DND-41 (cell line): ENCODE data around the gene PRR5L.

Source experiments
- ATAC-seq: fragments of 200-7000 bp; cut with Tn5 transposase; 3 replicates; pipeline ENCODE4 v1.9.1; 2021; ENCODE audit warnings: low read depth; ENCODE audit not compliant: insufficient read depth
- DNase-seq: peaks from one replicate; pipeline ENCODE4 v3.0.0-alpha.2; 2020
- H2AFZ ChIP-seq: 2 replicates; pipeline ENCODE4 v1.6.0; 2012; ENCODE audit warnings: low read depth, low read length
- H3K27ac ChIP-seq: 2 replicates; pipeline ENCODE4 v1.5.1; 2012; ENCODE audit warnings: low read length, inconsistent platforms
- H3K27me3 ChIP-seq: fragments of 200-600 bp; sonication (generic); 2 replicates; pipeline ENCODE4 v1.6.0; 2012; ENCODE audit warnings: low read length, mild to moderate bottlenecking, inconsistent platforms; ENCODE audit not compliant: insufficient read depth, poor library complexity
- H3K36me3 ChIP-seq: 2 replicates; pipeline ENCODE4 v1.5.1; 2012; ENCODE audit warnings: low read length, inconsistent platforms; ENCODE audit not compliant: insufficient read depth
- H3K4me1 ChIP-seq: 2 replicates; pipeline ENCODE4 v1.5.1; 2012; ENCODE audit warnings: mild to moderate bottlenecking, low read length; ENCODE audit not compliant: insufficient read depth
- H3K4me2 ChIP-seq: 2 replicates; pipeline ENCODE4 v1.6.0; 2012; ENCODE audit warnings: mild to moderate bottlenecking, moderate library complexity, low read length, inconsistent platforms; ENCODE audit not compliant: insufficient read depth
- H3K4me3 ChIP-seq, 2 experiments: fragments of 200-600 bp in 1 of 2; shearing (Covaris generic) in 1 of 2; 2 replicates each; pipeline ENCODE4 v1.5.1; 2012 to 2016; ENCODE audit warnings: inconsistent platforms in 2 of 2, low read length in 2 of 2, mild to moderate bottlenecking in 2 of 2, low read depth in 1 of 2, moderate library complexity in 1 of 2
- H3K79me2 ChIP-seq: 2 replicates; pipeline ENCODE4 v1.6.0; 2012; ENCODE audit warnings: low read length, inconsistent platforms; ENCODE audit not compliant: insufficient read depth
- H3K9ac ChIP-seq: 2 replicates; pipeline ENCODE4 v1.6.0; 2012; ENCODE audit warnings: low read depth, mild to moderate bottlenecking, inconsistent platforms, low read length, moderate library complexity
- H3K9me3 ChIP-seq: 2 replicates; pipeline ENCODE4 v1.5.1; 2012; ENCODE audit warnings: low read length, moderate library complexity, mild to moderate bottlenecking, inconsistent platforms; ENCODE audit not compliant: insufficient read depth, severe bottlenecking
- H4K20me1 ChIP-seq: 2 replicates; pipeline ENCODE4 v1.6.0; 2012; ENCODE audit warnings: low read length; ENCODE audit not compliant: insufficient read depth
- CTCF ChIP-seq: IDR thresholded peaks from 2 replicates; pipeline ENCODE4 v1.5.1; 2012; ENCODE audit warnings: borderline replicate concordance, low read length, moderate library complexity, mild to moderate bottlenecking; ENCODE audit not compliant: poor library complexity, severe bottlenecking; ENCODE audit errors: extremely low read depth
- EZH2 ChIP-seq: IDR thresholded peaks from 3 replicates; pipeline ENCODE4 v1.6.1; 2012; ENCODE audit warnings: borderline replicate concordance, low read depth, mild to moderate bottlenecking, moderate library complexity, low read length, inconsistent platforms; ENCODE audit not compliant: severe bottlenecking

PRR5L gene

GRCh38 chr11:36372101-36372771 is 76.1 kb downstream of the PRR5L start:
- TF ChIP-seq CTCF (no peak), EZH2 (no peak)
- peaks cover 12% of the 10 kb centered on the region for H3K4me1 ChIP-seq
- H3K36me3 ChIP-seq, result no peaks in the 10 kb centered on the region
- no peak for ATAC-seq
- no peak for DNase-seq
- H3K4me3 ChIP-seq, result no peak overlapping the region
- no peak overlapping the region for H3K9ac ChIP-seq
- H4K20me1 ChIP-seq, result peaks cover 5% of the 10 kb centered on the region
- no peak overlapping the region for H2AFZ ChIP-seq
- H3K79me2 ChIP-seq, result no peaks in the 10 kb centered on the region
- no peak overlapping the region for H3K4me2 ChIP-seq
- no peak overlapping the region for H3K27ac ChIP-seq
- H3K27me3 ChIP-seq, result peaks cover 66% of the 10 kb centered on the region
- no peaks in the 10 kb centered on the region for H3K9me3 ChIP-seq

- H3K27ac ChIP-seq, result no peak overlapping the region
- no peaks in the 10 kb centered on the region for H3K9me3 ChIP-seq
- H3K9ac ChIP-seq, result no peak overlapping the region
- no peak for ATAC-seq
- peaks cover 20% of the 10 kb centered on the region for H3K4me1 ChIP-seq
- peaks cover 69% of the 10 kb centered on the region for H3K27me3 ChIP-seq
- no peaks in the 10 kb centered on the region for H3K79me2 ChIP-seq
- no peak overlapping the region for H3K4me2 ChIP-seq
- no peak overlapping the region for H3K4me3 ChIP-seq
- H2AFZ ChIP-seq, result no peak overlapping the region
- peaks cover 5% of the 10 kb centered on the region for H4K20me1 ChIP-seq
- no peak for DNase-seq
- no peaks in the 10 kb centered on the region for H3K36me3 ChIP-seq
- TF ChIP-seq CTCF (no peak), EZH2 (no peak)
Measured at GRCh38 chr11:36373016-36374010, 77.2 kb downstream of the PRR5L start.

- H3K4me1 ChIP-seq, result peaks cover 20% of the 10 kb centered on the region
- no peak for ATAC-seq
- no peak overlapping the region for H3K4me2 ChIP-seq
- TF ChIP-seq EZH2 (no peak), CTCF (no peak)
- no peak overlapping the region for H3K4me3 ChIP-seq
- H4K20me1 ChIP-seq, result peaks cover 5% of the 10 kb centered on the region
- no peak overlapping the region for H3K9ac ChIP-seq
- no peaks in the 10 kb centered on the region for H3K9me3 ChIP-seq
- no peak for DNase-seq
- no peak overlapping the region for H3K27ac ChIP-seq
- H3K27me3 ChIP-seq, result peaks cover 77% of the 10 kb centered on the region
- H3K79me2 ChIP-seq, result no peaks in the 10 kb centered on the region
- H3K36me3 ChIP-seq, result no peaks in the 10 kb centered on the region
- H2AFZ ChIP-seq, result no peak overlapping the region
Measured at GRCh38 chr11:36374726-36375125, 78.6 kb downstream of the PRR5L start.
